Measurements from ENCODE around the gene STRN4. TPM values are rescaled to one million over a fixed set of nuclear protein-coding genes. Genes with fewer than 3 reads are reported as not detected.

STRN4 gene
- total and polyA plus RNA-seq, 9 of the 15 experiments (the other 6 are each of a cell fraction or from before 2014, with no cell fraction given), result 0.62 to 83.7 (median 36.9) TPM

DNA sequence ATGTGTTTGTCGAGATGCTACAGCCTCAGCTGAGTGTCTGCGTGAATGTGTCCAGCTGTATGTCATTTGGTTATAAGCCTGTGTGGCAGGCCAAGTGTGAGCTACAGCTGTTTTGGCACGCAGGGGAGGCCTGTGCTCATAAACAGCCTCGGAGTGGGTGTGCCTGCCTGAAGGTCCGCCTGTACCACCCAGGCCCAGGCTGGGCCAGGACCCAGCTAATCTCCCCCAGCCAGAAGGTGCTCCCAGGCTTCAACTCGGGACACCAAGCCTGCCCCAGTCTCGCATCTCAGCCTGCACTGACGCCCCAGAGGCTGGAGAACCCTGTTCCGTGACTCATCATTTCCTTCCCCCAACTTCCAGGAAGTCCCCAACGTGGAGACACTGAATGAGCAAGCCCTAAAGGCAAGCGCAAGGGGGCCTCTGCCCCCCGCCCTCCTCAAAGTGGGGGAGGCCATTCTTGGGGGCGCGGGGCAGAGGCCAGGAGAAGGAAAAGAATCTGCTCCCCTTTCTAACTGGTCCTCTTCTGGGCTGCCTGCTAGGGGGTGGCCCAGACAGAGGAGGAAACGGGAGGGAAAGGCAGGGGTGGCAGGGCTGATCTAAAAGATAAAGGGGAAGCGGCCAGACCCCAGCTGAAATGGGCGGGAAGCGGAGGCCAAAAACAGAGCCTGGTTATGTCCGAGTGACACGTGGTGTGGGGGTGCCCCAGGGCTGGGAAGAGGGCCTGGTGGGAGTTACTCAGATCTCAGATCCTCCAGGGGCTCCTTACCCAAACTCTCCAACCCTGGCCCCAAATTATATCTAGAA is 40.2 kb upstream of the STRN4 start (continued):
- TF ChIP-seq KDM4B (IDR thresholded peaks at IDR 0.05; ENCODE audit: borderline replicate concordance in 2 of 2, low read depth in 1 of 2) (no peak), DNMT1 (IDR thresholded peaks at IDR 0.05) (no peak), FIP1L1 (IDR thresholded peaks at IDR 0.05; ENCODE audit: low read depth, low read length, poor library complexity, severe bottlenecking) (no peak), ZKSCAN3 (CRISPR knock-in tag; IDR thresholded peaks at IDR 0.05) (no peak), BRD9 (IDR thresholded peaks at IDR 0.05; ENCODE audit: low read depth, partially characterized antibody) (peak; percentile 62), ZSCAN29 (IDR thresholded peaks at IDR 0.05) (no peak), BMI1 (IDR thresholded peaks at IDR 0.05; ENCODE audit: low read length) (no peak), ZNF445 (CRISPR knock-in tag; IDR thresholded peaks at IDR 0.05; ENCODE audit: low read depth) (no peak), TCF7L2 (IDR thresholded peaks at IDR 0.05; ENCODE audit: low read depth, low read length) (no peak), CEBPB (tag; IDR thresholded peaks at IDR 0.05) (no peak), EHMT2 (IDR thresholded peaks at IDR 0.05) (no peak)
- TF ChIP-seq, protein P1, sequence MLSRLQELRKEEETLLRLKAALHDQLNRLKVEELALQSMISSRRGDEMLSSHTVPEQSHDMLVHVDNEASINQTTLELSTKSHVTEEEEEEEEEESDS (CRISPR knock-in tag; IDR thresholded peaks at IDR 0.05), result no peak
- TF ChIP-seq, protein P2, sequence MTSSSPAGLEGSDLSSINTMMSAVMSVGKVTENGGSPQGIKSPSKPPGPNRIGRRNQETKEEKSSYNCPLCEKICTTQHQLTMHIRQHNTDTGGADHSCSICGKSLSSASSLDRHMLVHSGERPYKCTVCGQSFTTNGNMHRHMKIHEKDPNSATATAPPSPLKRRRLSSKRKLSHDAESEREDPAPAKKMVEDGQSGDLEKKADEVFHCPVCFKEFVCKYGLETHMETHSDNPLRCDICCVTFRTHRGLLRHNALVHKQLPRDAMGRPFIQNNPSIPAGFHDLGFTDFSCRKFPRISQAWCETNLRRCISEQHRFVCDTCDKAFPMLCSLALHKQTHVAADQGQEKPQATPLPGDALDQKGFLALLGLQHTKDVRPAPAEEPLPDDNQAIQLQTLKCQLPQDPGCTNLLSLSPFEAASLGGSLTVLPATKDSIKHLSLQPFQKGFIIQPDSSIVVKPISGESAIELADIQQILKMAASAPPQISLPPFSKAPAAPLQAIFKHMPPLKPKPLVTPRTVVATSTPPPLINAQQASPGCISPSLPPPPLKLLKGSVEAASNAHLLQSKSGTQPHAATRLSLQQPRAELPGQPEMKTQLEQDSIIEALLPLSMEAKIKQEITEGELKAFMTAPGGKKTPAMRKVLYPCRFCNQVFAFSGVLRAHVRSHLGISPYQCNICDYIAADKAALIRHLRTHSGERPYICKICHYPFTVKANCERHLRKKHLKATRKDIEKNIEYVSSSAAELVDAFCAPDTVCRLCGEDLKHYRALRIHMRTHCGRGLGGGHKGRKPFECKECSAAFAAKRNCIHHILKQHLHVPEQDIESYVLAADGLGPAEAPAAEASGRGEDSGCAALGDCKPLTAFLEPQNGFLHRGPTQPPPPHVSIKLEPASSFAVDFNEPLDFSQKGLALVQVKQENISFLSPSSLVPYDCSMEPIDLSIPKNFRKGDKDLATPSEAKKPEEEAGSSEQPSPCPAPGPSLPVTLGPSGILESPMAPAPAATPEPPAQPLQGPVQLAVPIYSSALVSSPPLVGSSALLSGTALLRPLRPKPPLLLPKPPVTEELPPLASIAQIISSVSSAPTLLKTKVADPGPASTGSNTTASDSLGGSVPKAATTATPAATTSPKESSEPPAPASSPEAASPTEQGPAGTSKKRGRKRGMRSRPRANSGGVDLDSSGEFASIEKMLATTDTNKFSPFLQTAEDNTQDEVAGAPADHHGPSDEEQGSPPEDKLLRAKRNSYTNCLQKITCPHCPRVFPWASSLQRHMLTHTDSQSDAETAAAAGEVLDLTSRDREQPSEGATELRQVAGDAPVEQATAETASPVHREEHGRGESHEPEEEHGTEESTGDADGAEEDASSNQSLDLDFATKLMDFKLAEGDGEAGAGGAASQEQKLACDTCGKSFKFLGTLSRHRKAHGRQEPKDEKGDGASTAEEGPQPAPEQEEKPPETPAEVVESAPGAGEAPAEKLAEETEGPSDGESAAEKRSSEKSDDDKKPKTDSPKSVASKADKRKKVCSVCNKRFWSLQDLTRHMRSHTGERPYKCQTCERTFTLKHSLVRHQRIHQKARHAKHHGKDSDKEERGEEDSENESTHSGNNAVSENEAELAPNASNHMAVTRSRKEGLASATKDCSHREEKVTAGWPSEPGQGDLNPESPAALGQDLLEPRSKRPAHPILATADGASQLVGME (CRISPR knock-in tag; IDR thresholded peaks at IDR 0.05), result 0 out of 2 replicates have a peak, but pooled peaks have one; percentile 45
- TF ChIP-seq, protein P3, sequence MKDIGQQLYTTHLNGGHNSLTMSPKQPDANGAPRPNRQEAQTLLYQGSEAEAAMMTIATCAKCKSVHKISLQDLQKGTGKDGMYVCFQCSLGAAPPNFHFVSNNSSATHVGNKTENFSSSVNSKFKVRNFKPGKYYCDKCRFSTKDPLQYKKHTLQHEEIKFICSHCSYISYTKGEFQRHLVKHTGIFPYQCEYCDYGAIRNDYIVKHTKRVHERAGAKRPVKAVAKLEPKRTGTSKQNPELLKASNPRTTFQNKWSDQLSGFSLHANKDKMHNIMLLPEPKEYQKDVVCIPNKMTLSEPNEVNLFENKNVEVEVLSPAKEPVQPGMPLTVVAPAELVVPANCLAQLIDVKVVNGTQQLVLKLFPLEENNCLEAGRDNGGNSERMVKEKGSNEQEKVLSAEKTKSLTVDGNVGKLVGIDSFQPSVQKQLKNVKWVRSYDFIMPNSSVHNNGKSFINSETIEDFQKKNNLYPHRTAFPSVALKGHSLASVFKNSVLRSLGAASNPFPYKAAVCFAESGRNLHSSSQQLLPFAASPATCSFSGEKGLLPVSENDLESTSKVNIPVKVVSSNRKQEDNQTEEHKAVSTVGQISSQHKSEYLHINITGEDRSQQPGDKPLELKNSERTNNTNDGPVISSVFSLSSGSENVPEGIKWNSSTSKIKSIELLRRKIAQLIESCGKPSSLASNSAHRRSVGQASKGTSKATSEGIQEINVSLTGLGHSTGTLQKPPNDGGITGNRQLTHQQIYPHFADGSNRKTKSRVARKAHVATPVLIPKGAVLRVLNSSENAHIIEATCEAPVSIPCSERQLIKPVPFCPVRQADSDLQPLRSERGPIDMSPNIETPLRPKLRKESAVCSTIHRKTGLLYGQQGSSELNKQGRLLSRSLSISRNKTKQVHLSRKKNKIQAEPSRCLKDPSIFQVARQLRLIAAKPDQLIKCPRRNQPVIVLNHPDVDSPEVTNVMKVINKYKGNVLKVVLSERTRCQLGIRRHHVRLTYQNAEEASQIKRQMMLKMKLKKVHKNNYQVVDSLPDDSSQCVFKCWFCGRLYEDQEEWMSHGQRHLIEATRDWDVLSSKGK (CRISPR knock-in tag; IDR thresholded peaks at IDR 0.05), result no peak
- TF ChIP-seq, protein P4, sequence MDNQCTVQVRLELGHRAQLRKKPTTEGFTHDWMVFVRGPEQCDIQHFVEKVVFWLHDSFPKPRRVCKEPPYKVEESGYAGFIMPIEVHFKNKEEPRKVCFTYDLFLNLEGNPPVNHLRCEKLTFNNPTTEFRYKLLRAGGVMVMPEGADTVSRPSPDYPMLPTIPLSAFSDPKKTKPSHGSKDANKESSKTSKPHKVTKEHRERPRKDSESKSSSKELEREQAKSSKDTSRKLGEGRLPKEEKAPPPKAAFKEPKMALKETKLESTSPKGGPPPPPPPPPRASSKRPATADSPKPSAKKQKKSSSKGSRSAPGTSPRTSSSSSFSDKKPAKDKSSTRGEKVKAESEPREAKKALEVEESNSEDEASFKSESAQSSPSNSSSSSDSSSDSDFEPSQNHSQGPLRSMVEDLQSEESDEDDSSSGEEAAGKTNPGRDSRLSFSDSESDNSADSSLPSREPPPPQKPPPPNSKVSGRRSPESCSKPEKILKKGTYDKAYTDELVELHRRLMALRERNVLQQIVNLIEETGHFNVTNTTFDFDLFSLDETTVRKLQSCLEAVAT (IDR thresholded peaks at IDR 0.05), result peak in 1 of 2 experiments; percentile 23; a peak in 2 of 4 replicates
